ENCODE results near the gene ZNF207. TPM values are rescaled to one million over a fixed set of nuclear protein-coding genes. Genes with fewer than 3 reads are reported as not detected.
"Not testable (repeated sequence)": the region's sequence is repeated elsewhere in the genome, so short reads cannot be mapped to it uniquely, and the experiment has no call there.

The ZNF207 gene
- total RNA-seq, 1 donor: 167 TPM

DNA sequence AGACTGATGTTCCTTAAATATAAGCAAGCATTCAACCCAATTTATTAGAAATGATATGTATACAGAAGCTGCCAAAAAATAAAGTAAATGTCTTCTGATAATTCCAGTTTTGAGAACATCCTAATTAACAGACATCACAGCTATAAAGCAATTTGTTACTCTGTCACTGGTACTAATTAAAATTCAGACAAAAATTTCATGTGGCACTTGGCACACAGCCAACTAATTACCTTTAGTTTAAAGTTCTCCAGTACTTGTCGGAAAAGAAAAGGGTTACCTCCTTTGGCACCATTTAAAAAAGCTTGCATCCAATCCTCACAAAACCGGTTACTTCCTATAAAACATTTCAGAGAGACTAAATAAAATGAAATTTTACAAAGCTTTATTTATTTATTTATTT lies 16.8 kb upstream of the ZNF207 start:
- DNase-seq (ENCODE audit: low read depth in 2 of 3, low spot score in 2 of 3): no peak

DNA sequence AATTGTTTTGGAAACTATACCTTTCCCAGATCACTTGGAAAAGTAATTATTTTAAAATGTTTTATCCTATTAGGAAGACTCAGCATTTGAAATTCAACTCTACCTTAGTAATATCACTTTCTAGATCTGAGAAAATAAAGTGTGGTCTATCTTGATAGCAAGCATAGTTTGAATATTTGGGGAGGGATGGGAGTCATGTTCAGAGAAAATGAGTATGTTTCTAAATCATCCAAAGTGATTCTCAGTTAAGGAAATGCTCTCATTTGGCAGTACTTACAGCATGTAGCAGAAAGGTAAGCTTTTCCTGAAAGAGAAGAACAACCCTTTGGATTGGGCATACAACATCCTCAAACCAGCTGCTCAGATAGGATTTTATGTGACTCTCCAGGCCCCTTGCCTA lies 14.9 kb upstream of the ZNF207 start:
- no peak for DNase-seq (ENCODE audit: low read depth in 2 of 3, low spot score in 2 of 3)

DNA sequence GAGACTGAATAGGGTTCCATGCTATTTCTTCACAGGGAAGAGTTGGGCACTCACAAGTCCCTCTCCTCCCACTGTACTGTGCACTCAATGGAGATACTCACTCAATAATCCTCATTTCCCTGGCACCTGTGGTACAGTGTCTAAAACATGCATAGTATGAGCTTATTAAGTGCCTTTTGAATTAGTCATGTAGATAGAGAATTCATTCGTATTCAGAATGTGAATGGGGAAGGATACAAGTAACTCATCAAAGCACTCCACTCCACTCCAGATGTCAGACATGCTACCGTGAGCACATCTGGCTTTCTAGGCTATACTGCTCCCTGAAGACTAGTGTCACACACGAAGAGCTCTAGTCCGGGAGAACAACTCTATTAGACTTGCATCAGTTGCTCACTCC lies 14.3 kb upstream of the ZNF207 start:
- no peak for DNase-seq (ENCODE audit: low read depth in 2 of 3, low spot score in 2 of 3)

DNA sequence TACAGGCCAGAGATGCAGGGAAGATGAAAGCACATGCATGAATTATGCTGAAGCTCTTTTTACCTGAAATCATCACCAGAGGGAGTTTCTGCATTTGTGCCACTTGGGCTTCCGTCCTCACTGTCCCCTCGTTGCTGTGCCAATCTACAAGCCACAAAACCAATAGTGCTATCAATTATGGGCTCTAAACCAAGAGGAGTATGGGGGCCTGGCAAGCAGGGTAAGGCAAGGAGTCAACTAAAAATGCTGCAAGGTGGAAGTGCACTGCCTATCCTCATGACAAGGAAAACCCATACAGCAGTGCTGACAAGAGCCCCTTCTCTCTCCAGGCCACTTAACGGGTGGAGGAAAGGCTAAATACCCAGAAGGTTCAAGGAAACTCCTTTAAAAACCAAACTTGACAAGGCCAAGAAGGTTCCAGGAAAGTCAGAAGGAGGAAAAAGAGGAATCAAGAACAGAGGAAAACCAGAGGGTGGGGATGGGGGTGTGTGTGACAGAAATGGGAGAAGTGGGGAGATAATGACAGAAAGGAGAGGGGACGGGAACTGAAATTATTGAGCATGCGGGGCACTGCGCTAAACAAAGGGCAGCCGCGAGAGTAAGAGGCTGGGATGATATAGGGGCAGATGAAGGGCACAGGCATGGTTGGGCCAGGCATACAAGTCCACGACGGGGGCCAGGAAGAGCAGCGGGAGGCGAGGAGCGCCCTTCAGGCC lies 8.7 kb upstream of the ZNF207 start:
- peak; percentile 47 to 72 (median 70) for DNase-seq (ENCODE audit: low read depth in 2 of 3, low spot score in 2 of 3)

DNA sequence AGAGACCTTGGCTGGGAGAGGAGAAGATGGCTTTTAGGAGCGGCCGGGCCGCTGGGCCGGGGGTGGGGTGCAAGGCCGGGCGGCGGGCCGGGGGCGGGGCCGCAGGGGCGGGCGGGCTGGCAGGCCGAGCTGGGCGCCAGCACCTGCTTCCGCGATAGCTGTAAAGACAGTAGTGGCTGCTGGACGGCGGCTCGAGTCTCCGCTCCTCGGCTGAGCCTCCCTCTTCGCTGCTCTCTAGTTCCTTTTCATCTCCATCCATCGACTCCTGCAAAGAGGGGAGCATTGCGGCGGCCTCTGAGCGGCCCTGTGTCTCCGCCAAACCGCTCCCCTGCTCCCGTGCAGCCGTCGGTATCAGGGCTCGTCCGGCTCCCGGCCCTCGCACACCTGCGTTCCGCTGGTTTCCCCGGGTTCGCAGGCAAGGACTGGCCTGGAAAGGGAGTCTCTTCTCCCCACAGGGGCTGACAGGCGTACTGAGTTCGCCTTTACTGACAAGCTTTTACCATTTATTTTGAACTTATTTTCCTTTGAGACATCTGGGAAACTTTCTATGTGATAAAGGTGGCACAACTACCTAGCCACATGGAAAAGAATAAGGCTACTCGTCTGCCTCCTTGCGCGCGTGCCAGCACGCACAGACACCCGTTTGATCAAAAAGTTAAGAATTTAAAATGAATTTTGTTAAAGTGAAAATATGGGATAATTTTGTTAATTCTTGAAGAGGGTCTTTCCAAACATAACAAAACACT lies 7.9 kb upstream of the ZNF207 start, which contains the start of gene C17orf75:
TSS of gene C17orf75 (minus strand) at position 317 of the 746 bp plus-strand sequence. CDS start at position 283, 34 bp downstream.
- peak; percentile 53 to 74 (median 73) for DNase-seq (ENCODE audit: low read depth in 2 of 3, low spot score in 2 of 3)

DNA sequence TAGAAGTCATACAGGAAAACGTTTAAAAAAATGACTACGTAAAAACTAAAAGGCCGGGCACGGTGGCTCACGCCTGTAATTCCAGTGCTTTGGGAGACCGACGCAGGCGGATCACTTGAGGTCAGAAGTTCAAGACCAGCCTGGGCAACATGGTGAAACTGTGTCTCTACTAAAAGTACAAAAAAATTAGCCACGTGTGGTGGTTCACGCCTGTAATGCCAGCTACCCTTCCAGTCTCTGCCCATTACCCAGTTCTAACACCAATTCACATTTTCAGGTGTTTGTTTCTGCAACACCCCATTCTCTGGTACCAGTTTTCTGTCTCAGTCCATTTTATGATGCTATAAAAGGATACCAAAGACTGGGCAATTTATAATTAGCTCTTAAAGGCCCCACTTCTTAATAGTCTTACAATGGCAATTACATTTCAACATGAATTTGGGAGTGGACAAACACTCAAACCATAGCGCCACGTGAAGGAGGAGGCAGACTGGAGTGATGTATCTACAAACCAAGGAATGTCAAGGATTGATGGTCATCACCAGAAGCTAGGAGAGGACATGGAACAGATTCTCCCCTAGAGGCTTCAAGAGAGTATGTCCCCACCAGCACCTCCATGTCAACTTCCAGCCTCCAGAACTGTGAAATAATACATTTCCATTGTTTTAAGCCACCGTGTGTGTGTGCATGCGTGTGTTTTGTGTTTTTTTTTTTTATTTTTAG lies 7.2 kb upstream of the ZNF207 start:
- no peak for DNase-seq (ENCODE audit: low read depth in 2 of 3, low spot score in 2 of 3)

DNA sequence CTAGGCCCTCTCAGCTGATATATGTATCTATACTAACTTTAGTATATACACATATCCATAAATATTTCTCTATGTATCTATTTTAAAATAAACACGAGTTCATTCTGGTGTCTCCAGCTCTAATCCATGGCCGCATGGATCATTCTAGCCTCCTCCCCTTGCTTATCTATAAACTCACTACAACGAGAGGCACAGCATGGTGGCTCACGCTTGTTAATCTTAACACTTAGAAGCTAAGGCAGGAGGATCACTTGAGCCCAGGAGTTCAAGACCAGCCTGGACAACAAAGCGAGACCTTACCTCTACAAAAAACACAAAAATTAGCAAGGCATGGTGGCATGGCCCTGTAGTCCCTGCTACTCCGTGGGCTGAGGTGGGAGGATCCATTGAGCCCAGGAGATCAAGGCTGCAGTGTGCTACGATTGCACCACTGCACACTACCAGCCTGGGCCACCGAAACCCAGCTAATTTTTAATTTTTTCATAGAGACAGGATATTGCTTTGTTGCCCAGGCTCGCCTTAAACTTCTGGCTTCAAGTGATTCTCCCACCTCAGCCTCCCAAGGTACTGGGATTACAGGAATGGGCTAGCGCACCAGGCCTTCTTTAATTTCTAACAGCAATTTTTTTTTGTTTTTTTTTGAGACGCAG lies 3.9 kb upstream of the ZNF207 start:
- DNase-seq (ENCODE audit: low read depth in 2 of 3, low spot score in 2 of 3): no peak

DNA sequence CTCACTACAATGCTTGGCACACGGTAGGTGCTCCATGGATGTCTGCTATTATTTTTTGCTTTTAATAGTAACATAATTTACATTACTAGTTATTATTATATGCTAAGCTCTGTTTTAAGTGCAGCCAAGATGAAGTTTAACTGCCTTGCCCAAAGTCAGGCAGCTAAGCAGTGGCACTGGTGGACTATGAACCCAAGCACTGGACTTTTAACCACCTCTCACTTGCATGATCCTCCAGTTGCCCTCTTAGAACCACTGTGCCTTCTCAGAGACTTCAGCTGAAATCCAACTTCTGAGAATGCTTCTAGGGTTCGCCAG lies 1.5 kb upstream of the ZNF207 start:
- DNase-seq (ENCODE audit: low read depth in 2 of 3, low spot score in 2 of 3): no peak

DNA sequence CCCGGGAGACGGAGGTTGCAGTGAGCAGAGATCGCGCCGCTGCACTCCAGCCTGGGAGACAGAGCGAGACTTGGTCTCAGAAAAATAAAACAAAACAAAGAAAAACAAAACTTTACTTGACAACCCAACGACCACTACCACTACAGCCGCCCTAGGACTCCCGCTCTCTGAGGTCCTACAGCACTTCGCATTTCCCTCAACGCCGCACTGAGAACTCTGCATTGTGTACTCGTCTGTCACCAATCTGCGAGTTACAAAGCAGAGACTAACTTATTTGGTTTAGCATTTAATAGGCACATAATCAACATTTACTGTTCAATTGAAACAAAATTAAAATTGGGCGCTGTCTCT lies 479 bp upstream of the ZNF207 start:
- DNase-seq (ENCODE audit: low read depth in 2 of 3, low spot score in 2 of 3): no peak

DNA sequence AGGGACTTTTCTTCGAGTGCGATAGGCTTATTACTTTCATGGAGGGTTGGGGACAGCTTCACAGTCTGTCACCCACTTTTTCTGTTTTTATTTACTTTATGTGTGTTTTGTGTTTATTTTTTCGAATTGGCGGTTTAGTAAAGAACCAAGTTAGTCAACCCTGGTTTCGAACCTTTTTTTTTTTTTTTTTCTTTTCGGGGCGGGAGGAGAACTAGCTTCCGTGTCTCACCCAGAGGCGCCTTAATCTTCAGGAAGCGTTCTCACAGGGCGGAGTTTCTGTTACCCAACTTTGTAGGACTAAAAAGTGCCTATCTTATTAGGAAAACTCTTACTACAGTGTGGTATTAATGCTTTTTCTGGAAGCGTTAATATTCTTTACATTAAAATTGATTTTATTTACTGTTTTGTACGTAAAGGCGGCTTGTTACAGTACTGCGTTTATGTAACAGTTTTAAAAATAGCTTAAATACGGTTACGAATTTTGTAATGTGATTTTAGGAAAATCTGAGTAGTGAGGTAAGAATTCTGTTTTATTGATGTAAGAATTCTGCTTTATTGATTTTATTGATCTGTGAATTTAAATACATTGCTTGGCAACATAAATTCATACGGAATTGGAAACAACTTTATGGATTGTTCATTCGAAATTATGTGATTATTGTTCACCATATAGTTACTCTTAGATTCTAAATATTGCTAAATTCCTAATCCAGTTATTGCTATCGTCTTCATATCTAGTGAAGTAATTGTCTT lies 885 bp downstream of the ZNF207 start:
- DNase-seq (ENCODE audit: low read depth in 2 of 3, low spot score in 2 of 3): peak; percentile 28 to 80 (median 66)

DNA sequence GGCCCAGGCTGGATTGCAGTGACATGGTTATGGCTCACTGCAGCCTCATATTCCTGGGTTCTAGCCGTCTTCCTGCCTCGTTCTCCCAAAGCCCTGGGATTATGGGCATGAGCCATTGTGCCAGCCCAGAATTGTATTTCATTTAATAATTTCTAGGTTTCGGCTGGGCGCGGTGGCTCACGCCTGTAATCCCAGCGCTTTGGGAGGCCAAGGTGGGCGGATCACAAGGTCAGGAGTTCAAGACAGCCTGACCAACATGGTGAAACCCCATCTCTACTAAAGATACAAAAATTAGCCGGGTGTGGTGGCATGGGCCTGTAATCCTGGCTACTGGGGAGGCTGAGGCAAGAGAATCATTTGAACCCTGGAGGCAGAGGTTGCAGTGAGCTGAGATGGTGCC lies 2.8 kb downstream of the ZNF207 start:
- not testable (repeated sequence) for DNase-seq (ENCODE audit: low read depth in 2 of 3, low spot score in 2 of 3)

DNA sequence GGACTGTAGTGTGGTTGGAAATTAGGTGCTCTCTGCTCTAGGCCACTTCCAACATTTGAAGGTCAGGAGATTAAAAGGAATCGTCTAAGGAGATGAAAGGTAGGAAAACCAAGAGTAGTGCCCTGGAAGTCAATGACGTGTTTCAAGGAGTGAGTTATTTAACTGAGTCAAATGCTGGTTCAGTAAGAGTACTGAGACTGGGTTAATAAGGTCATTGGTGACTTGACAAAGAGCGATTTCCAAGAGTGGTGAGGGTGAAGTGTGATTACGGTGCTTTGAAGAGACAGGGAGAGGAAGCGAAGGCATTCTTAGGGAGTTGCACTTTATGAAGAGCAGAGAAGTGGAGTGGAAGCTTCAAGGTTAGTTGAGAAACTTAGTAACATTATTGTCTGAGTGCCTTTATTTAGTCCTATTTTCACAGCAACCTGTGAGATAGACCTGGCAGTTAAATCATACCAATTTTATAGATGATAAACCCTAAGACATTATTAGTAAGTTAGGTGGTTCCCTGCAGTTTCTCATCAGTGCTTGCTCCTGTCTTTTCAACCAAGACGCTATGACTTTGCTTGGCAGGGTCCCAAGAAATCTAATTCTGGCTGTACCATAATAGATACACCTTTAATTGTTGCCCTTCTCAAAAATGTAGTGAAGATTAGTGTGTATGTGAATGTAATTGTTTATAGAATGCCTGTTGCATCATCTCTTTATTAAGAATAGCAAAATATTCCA lies 5.9 kb downstream of the ZNF207 start:
- DNase-seq (ENCODE audit: low read depth in 2 of 3, low spot score in 2 of 3): no peak

DNA sequence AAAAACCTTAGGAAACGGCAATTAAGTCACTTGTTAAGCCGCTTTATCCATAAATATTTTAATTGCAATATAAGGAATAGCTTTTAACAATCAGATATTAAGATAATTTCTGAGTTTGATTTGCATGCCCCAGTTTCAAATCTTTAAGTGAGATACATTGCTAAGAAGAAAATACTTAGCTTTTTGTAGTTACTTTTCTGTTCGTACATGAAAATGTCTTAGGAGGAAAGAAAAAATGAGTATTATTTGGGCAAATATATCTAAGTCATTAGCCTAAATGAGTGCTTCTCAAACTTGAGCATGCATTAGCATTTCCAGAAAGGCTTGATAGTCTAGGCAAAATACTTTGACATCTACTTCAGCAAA lies 6.4 kb downstream of the ZNF207 start:
- DNase-seq (ENCODE audit: low read depth in 2 of 3, low spot score in 2 of 3): no peak

DNA sequence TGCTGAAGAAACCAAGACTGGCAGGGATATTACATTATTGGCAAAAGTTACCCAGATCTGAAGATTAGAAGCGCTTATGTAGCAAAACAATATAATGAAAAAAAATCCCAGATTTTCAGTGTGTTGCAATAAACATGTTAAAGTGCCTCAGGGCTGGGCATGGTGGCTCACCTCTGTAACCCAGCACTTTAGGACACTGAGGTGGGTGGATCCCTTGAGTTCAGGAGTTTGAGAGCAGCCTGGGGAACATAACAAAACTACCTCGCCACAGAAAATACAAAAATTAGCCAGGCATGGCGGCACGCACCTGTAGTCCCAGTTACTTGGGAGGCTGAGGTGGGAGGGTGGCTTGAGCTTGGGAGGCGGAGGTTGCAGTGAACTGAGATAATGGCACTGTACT lies 6.8 kb downstream of the ZNF207 start:
- no peak for DNase-seq (ENCODE audit: low read depth in 2 of 3, low spot score in 2 of 3)

DNA sequence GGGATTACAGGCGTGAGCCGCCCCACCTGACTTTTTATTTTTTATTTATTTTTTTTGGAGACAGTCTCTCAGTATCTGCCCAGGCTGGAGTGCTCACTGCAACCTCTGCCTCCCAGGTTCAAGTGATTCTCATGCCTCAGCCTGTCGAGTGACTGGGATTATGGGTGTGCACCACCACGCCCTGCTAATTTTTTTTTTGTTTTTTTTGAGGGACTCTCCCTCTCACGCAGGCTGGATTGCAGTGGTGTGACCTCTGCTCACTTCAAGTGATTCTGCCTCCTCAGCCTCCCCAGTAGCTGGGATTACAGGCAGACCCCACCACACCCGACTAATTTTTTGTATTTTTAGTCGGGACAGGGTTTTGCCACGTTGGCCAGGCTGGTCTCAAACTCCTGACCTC lies 7.7 kb downstream of the ZNF207 start:
- DNase-seq (ENCODE audit: low read depth in 2 of 3, low spot score in 2 of 3): no peak

DNA sequence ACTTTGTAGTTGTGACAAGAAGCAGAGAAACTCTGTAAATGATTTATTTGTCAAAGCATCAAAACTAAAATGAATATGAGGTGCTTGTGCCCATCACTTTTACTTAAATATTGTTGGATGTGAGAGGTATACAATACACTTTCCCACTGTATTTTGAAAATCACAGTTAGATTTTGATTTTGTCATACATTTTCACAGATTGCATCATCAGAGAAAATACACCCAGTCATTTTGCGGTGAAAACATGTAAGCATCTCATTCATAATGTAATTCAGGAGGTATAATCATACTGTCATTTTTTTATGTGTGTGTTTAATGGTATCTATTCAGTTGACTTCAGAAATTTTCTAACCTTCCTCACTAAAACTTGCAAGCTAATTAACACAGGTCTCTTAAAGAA lies 11.3 kb downstream of the ZNF207 start:
- no peak for DNase-seq (ENCODE audit: low read depth in 2 of 3, low spot score in 2 of 3)

DNA sequence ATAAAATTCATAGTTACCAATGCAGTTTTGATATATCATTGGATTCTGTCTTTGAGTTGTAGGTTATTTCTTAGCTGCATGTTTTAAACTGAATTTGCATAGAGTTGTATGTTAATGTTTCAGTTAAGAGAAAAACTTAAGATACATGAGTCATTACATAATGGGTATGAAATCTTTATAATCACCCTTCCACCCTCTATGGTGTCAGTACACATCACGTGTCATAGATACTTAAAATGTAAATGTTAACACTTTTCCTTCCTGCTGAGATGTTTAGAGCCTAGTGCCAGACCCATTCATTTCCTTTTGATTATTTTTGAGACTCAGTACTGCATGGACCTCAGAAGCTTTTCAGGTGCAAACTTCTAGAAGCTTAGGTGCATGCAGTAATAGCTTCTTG lies 20.5 kb downstream of the ZNF207 start:
- no peak for DNase-seq (ENCODE audit: low read depth in 2 of 3, low spot score in 2 of 3)

DNA sequence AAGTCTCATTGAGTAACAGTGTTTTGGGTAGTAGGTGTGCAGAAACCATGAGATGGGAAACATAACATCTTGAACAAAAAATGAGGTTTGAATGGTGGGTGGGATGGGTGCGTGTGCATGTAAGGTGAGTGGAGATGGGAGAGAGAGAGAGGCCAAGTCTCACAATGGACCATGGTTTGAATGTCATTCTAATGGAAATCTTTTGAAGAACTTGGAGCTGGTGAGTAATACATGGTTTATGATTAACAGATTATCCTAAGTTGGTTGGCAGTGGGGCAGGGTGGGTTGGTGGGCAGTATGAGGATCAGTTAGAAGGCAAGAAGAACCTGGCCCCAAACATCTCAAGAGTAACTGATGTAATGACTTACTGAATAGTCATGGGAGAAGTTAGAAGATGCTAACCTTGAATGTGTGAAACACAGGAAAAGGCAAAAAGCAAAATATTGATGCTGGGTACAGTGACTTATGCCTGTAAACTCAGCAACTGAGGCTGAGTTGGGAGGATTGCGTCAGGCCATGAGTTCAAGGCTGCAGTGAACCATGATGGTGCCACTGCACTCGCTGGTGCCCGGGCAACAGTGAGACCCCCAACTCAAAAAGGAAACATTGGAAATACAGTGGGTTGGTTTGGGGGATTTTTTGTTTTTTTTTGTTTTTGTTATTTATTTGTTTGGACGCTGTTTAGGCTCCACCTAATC lies 32.7 kb downstream of the ZNF207 start:
- no peak for DNase-seq (ENCODE audit: low read depth in 2 of 3, low spot score in 2 of 3)

DNA sequence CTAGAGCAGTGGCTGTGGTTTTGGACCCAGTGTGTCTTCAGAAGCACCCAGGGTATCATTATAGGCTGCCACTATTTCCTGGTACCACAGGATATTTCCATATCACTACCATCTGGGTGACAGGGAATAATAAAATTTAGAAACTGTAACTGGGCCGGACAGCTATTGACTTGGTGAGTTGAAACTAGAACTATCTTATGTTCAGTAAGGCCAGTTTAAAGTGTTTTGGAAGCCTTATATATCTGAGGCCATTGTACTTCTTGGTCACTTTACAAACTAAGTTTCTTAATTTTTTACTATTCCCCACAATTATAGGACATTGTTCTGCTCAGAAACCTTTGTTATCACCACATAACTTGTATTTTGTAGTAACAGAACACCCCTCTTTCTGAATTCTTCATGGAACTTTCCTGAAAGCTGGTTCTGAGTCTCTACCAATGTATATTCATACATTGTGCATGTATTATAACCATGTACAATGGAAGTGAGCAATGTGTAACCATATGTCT lies 34.0 kb downstream of the ZNF207 start:
- no peak for DNase-seq (ENCODE audit: low read depth in 2 of 3, low spot score in 2 of 3)

All from hematopoietic multipotent progenitor cell (in vitro differentiated cells).